PC-9 (cell line): Measurements from ENCODE around the gene ABCC3. TPM values are rescaled to one million over a fixed set of nuclear protein-coding genes. Genes with fewer than 3 reads are reported as not detected.

Experiments used
- BruUV-seq: library from RNA; stranded (reverse); fragments of 400-500 nt; replicated peaks from 2 replicates; lab custom pipeline; 2021; lab: Mats Ljungman, UMichigan
- CTCF ChIA-PET: fragments of 300-600 bp; sonication (Branson Sonifier 250); formaldehyde crosslinking; loops from one replicate; lab custom pipeline; 2022; ENCODE audit warnings: antibody characterized with exemption; lab: Charles Lee
- POLR2A ChIA-PET: fragments of 300-600 bp; sonication (Branson Sonifier 250); formaldehyde crosslinking; loops from one replicate; lab custom pipeline; 2022; ENCODE audit warnings: antibody characterized with exemption; ENCODE audit not compliant: unreplicated experiment; lab: Charles Lee
- DNase-seq, 2 experiments: peaks; one replicate each; pipeline versions ENCODE4 v3.0.0 to v3.0.0-alpha.2; 2015 to 2022; ENCODE audit warnings: mixed read lengths in 1 of 2
- H2AFZ ChIP-seq: fragments of 200-600 bp; sonication (generic); 2 replicates; pipeline ENCODE4 v1.8.1; 2017; ENCODE audit warnings: antibody characterized with exemption
- H3F3A ChIP-seq: fragments of 200-600 bp; sonication (generic); 2 replicates; pipeline ENCODE4 v1.8.1; 2017; ENCODE audit warnings: antibody characterized with exemption, mild to moderate bottlenecking, low read depth; ENCODE audit not compliant: insufficient read depth
- H3K27ac ChIP-seq: fragments of 200-600 bp; sonication (generic); 2 replicates; pipeline ENCODE4 v1.6.1; 2016; ENCODE audit warnings: mixed run types
- H3K27me3 ChIP-seq: fragments of 200-600 bp; sonication (generic); 2 replicates; pipeline ENCODE4 v1.6.1; 2016; ENCODE audit warnings: low read depth, mixed run types; ENCODE audit not compliant: insufficient read depth
- H3K36me3 ChIP-seq: fragments of 200-600 bp; sonication (generic); 2 replicates; pipeline ENCODE4 v1.6.1; 2016; ENCODE audit warnings: low read depth, mixed run types
- H3K4me1 ChIP-seq: fragments of 200-600 bp; sonication (generic); replicated peaks from 2 replicates; pipeline ENCODE4 v1.6.1; 2016; ENCODE audit warnings: mixed run types; ENCODE audit not compliant: insufficient read depth
- H3K4me2 ChIP-seq: fragments of 200-600 bp; sonication (generic); 2 replicates; pipeline ENCODE4 v1.6.1; 2017; ENCODE audit warnings: mixed run types
- H3K4me3 ChIP-seq: fragments of 200-600 bp; sonication (generic); 2 replicates; pipeline ENCODE4 v1.6.1; 2016; ENCODE audit warnings: mixed run types
- H3K79me2 ChIP-seq: fragments of 200-600 bp; sonication (generic); 2 replicates; pipeline ENCODE4 v1.6.1; 2017; ENCODE audit warnings: low read depth, mixed run types
- H3K9me2 ChIP-seq: fragments of 200-600 bp; sonication (generic); 2 replicates; pipeline ENCODE4 v1.8.1; 2017; ENCODE audit warnings: mild to moderate bottlenecking; ENCODE audit not compliant: insufficient read depth
- H3K9me3 ChIP-seq: fragments of 200-600 bp; sonication (generic); 2 replicates; pipeline ENCODE4 v1.8.1; 2016; ENCODE audit warnings: low read depth; ENCODE audit not compliant: insufficient read depth
- H4K20me1 ChIP-seq: fragments of 200-600 bp; sonication (generic); 2 replicates; pipeline ENCODE4 v1.8.1; 2017; ENCODE audit not compliant: insufficient read depth
- EZH2 ChIP-seq: fragments of 200-600 bp; sonication (generic); IDR thresholded peaks from 2 replicates; pipeline ENCODE4 v1.8.0; 2017; ENCODE audit warnings: antibody characterized with exemption, low read depth
- intact Hi-C: fragments of 100-400 bp; cut with micrococcal nuclease; formaldehyde crosslinking; loops from one replicate; pipeline ENCODE4 v1.10.0; 2022; ENCODE audit not compliant: unreplicated experiment
- total RNA-seq: library from RNA; stranded (reverse); gene quantifications from 2 replicates; pipeline ENCODE4 v1.2.3, GENCODE V29; 2021
- TF ChIP-seq, protein P1 (sequence below): fragments of 200-600 bp; sonication (generic); conservative IDR thresholded peaks from 2 replicates; pipeline ENCODE4 v1.6.1; 2017; ENCODE audit warnings: mixed run types, antibody characterized with exemption, mild to moderate bottlenecking, moderate library complexity

Gene ABCC3
- total RNA-seq, 1 experiment from 2014 or later = 221 TPM

DNA sequence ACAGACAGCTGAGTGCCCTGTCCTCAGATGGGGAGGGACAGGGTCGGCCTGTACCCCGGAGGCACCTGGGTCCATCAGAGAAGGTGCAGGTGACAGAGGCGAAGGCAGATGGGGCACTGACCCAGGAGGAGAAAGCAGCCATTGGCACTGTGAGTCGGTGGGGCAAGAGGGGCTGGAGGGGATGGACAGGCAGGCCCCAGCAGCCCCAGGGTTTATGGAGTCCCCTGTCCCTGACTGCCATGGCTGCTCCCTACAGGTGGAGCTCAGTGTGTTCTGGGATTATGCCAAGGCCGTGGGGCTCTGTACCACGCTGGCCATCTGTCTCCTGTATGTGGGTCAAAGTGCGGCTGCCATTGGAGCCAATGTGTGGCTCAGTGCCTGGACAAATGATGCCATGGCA lies 40.9 kb downstream of the ABCC3 start:
- no peak overlapping the region for H3K27ac ChIP-seq
- DNase-seq = no peak
- no peak overlapping the region for H3K4me2 ChIP-seq
- TF ChIP-seq EZH2 = no peak
- TF ChIP-seq, protein P1, sequence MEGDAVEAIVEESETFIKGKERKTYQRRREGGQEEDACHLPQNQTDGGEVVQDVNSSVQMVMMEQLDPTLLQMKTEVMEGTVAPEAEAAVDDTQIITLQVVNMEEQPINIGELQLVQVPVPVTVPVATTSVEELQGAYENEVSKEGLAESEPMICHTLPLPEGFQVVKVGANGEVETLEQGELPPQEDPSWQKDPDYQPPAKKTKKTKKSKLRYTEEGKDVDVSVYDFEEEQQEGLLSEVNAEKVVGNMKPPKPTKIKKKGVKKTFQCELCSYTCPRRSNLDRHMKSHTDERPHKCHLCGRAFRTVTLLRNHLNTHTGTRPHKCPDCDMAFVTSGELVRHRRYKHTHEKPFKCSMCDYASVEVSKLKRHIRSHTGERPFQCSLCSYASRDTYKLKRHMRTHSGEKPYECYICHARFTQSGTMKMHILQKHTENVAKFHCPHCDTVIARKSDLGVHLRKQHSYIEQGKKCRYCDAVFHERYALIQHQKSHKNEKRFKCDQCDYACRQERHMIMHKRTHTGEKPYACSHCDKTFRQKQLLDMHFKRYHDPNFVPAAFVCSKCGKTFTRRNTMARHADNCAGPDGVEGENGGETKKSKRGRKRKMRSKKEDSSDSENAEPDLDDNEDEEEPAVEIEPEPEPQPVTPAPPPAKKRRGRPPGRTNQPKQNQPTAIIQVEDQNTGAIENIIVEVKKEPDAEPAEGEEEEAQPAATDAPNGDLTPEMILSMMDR = no peak
- H4K20me1 ChIP-seq = no peaks in the 10 kb centered on the region
- H3K79me2 ChIP-seq = no peaks in the 10 kb centered on the region
- BruUV-seq = no TSS peak
- no peaks in the 10 kb centered on the region for H3K9me2 ChIP-seq
- H2AFZ ChIP-seq = no peak overlapping the region
- H3K27me3 ChIP-seq = no peaks in the 10 kb centered on the region
- no peaks in the 10 kb centered on the region for H3K9me3 ChIP-seq
- H3F3A ChIP-seq = peaks cover 82% of the 10 kb centered on the region
- H3K4me1 ChIP-seq = peaks cover 16% of the 10 kb centered on the region
- ChIA-PET CTCF (no interaction called here), POLR2A (no interaction called here)
- intact Hi-C loops = no loop called here
- H3K4me3 ChIP-seq = no peak overlapping the region
- H3K36me3 ChIP-seq = peaks cover 79% of the 10 kb centered on the region

DNA sequence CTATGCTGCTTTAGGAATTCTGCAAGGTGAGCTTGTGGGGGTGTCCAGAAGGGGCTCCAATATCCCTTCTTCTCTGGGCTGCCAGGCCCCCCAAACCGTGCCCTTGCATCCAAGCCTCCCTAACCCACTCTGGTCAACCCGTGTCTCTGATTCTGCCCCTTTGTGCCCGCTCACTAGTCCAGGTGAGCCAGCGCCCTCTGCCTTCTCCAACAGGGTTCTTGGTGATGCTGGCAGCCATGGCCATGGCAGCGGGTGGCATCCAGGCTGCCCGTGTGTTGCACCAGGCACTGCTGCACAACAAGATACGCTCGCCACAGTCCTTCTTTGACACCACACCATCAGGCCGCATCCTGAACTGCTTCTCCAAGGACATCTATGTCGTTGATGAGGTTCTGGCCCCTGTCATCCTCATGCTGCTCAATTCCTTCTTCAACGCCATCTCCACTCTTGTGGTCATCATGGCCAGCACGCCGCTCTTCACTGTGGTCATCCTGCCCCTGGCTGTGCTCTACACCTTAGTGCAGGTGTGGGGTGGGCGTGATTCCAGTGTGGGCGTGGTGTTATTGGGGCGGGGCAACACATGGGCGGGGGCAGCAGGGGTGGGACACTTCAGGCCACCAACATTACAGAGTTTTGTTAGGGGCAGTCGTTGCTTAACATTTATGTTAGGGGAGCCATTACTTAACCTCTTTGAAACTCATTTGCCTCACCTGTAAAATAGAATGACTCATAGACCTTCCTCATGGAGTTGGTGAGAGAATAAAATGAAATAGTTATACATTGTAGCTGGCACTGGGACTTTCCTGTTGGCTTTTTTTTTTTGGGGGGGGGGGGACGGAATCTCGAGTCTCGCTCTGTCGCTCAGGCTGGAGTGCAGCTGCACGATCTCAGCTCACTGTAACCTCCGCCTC lies 41.6 kb downstream of the ABCC3 start:
- ChIA-PET POLR2A (no interaction called here), CTCF (no interaction called here)
- no peak overlapping the region for H3K4me2 ChIP-seq
- no peaks in the 10 kb centered on the region for H3K27me3 ChIP-seq
- no peaks in the 10 kb centered on the region for H3K9me2 ChIP-seq
- no peak for DNase-seq
- no peaks in the 10 kb centered on the region for H3K9me3 ChIP-seq
- H3K27ac ChIP-seq = no peak overlapping the region
- intact Hi-C loops = no loop called here
- BruUV-seq = no TSS peak
- H3K4me1 ChIP-seq = peaks cover 9% of the 10 kb centered on the region
- H4K20me1 ChIP-seq = no peaks in the 10 kb centered on the region
- no peaks in the 10 kb centered on the region for H3K79me2 ChIP-seq
- TF ChIP-seq, protein P1 = no peak
- no peak for TF ChIP-seq EZH2
- peaks cover 83% of the 10 kb centered on the region for H3F3A ChIP-seq
- H3K4me3 ChIP-seq = no peak overlapping the region
- H3K36me3 ChIP-seq = peaks cover 79% of the 10 kb centered on the region
- no peak overlapping the region for H2AFZ ChIP-seq

DNA sequence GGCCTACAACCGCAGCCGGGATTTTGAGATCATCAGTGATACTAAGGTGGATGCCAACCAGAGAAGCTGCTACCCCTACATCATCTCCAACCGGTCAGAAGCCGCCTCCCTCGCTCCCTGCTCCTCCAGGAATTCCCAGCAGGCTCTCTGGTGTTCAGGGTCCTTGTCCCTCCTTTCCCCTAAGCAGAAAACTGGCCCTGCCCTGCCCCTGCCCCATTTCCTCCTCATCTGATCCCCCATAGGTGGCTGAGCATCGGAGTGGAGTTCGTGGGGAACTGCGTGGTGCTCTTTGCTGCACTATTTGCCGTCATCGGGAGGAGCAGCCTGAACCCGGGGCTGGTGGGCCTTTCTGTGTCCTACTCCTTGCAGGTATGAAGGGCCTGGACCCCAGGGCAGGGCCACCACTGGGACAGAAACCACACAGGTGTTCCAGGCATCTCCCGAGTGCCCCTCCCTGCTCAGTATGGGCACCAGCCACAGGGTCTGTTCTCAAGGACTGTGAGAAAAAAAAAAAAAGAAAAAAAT lies 43.2 kb downstream of the ABCC3 start:
- Histone ChIP-seq H3K4me2 (no peak overlapping the region), H3K4me3 (no peak overlapping the region), H3K79me2 (no peaks in the 10 kb centered on the region), H3K36me3 (peaks cover 80% of the 10 kb centered on the region), H2AFZ (no peak overlapping the region), H3K27ac (no peak overlapping the region), H3K9me2 (no peaks in the 10 kb centered on the region), H3K9me3 (no peaks in the 10 kb centered on the region), H4K20me1 (no peaks in the 10 kb centered on the region), H3F3A (peaks cover 80% of the 10 kb centered on the region), H3K27me3 (no peaks in the 10 kb centered on the region), H3K4me1 (peaks cover 2% of the 10 kb centered on the region; the same call in 1 of the 2 replicates)
- POLR2A ChIA-PET = no interaction called here
- intact Hi-C loops = no loop called here
- TF ChIP-seq EZH2 = no peak
- TF ChIP-seq, protein P1 = no peak
- no peak for DNase-seq
- BruUV-seq = no TSS peak
- CTCF ChIA-PET = no interaction called here
